K562 (cell line): Measurements from ENCODE around the gene PLCD1. TPM values are rescaled to one million over a fixed set of nuclear protein-coding genes. Genes with fewer than 3 reads are reported as not detected.

ENCODE experiments used
- CHD7 ChIP-seq: fragments of 200-600 bp; sonication (generic); IDR thresholded peaks from one replicate; pipeline ENCODE4 v1.6.1; 2012; ENCODE audit warnings: mild to moderate bottlenecking, low read depth, low read length, inconsistent platforms
- ESRRA ChIP-seq: fragments of 450-650 bp; IDR thresholded peaks from 2 replicates; pipeline ENCODE4 v1.6.1; 2014; ENCODE audit warnings: low read depth, mild to moderate bottlenecking, moderate library complexity, borderline replicate concordance
- FOXA1 ChIP-seq: fragments of 450-650 bp; IDR thresholded peaks from 2 replicates; pipeline ENCODE4 v1.6.1; 2016; ENCODE audit warnings: mild to moderate bottlenecking, borderline replicate concordance
- HINFP ChIP-seq: fragments of 450-650 bp; conservative IDR thresholded peaks from 2 replicates; pipeline ENCODE4 v1.6.1; 2016; ENCODE audit warnings: missing genetic modification characterization, low read depth, mild to moderate bottlenecking, control low read depth, missing compliant biosample characterization
- MEIS2 ChIP-seq: fragments of 450-650 bp; IDR thresholded peaks from 2 replicates; pipeline ENCODE4 v1.6.1; 2014; ENCODE audit warnings: mild to moderate bottlenecking; ENCODE audit not compliant: partially characterized antibody
- NFE2L1 ChIP-seq: fragments of 450-650 bp; IDR thresholded peaks from 2 replicates; pipeline ENCODE4 v1.6.1; 2016; ENCODE audit warnings: missing genetic modification characterization, low read depth, mild to moderate bottlenecking, missing compliant biosample characterization, moderate library complexity, borderline replicate concordance
- NR0B1 ChIP-seq: fragments of 450-650 bp; IDR thresholded peaks from one replicate; pipeline ENCODE4 v1.6.1; 2018; ENCODE audit warnings: mild to moderate bottlenecking, moderate library complexity; ENCODE audit not compliant: partially characterized antibody
- SMAD4 ChIP-seq: fragments of 250-450 bp; sonication (Bioruptor Pico); conservative IDR thresholded peaks from 2 replicates; pipeline ENCODE4 v1.8.0; 2021; ENCODE audit warnings: inconsistent platforms, mild to moderate bottlenecking, moderate library complexity
- U2AF1 ChIP-seq: fragments of 200-400 bp; formaldehyde crosslinking; optimal IDR thresholded peaks from 2 replicates; pipeline ENCODE3; 2017; ENCODE audit warnings: mild to moderate bottlenecking, low read depth, low read length, moderate library complexity
- ZBTB43 ChIP-seq: sonication (generic); formaldehyde crosslinking; IDR thresholded peaks from 2 replicates; pipeline ENCODE4 v1.8.0; 2023; ENCODE audit warnings: mild to moderate bottlenecking, missing genetic modification reagents
- ZNF263 ChIP-seq: sonication (generic); formaldehyde crosslinking; IDR thresholded peaks from 2 replicates; pipeline ENCODE4 v1.8.0; 2022; ENCODE audit warnings: mild to moderate bottlenecking, missing genetic modification reagents, borderline replicate concordance
- polyA plus RNA-seq, 8 experiments: library from polyadenylated mRNA; depleted of rRNA in 4 of 8; stranded (reverse) in 5 of 8; unstranded in 3 of 8; fragments of >200 nt; fragmentation: Nextera tagmentation in 2 of 8; fragmentation: Illumina TruSeq in 1 of 8; extraction: Ambion mirVana in 2 of 8; extraction: Trizol in 1 of 8; gene quantifications; 2 replicates each; pipeline versions ENCODE4 v1.2.1 to v1.2.3, GENCODE V29; 2011 to 2014; ENCODE audit warnings: inconsistent platforms in 1 of 8, missing spikeins in 1 of 8
- total RNA-seq, 7 experiments: library from RNA; depleted of rRNA in 6 of 7; stranded (reverse); fragments of >200 nt in 6 of 7; fragmentation: Illumina TruSeq in 2 of 7; extraction: Trizol in 2 of 7; gene quantifications; 2 replicates each; pipeline versions ENCODE4 v1.2.1 to v1.2.3, GENCODE V29; 2011 to 2021; ENCODE audit warnings: low replicate concordance in 1 of 7

PLCD1 gene
- total and polyA plus RNA-seq, 9 of the 15 experiments (the other 6 are each of a cell fraction or from before 2014, with no cell fraction given), result 5.4 to 209 (median 116) TPM

GRCh38 chr3:38039899-38040261 is 10.4 kb upstream of the PLCD1 start (continued):
- no peak for TF ChIP-seq FOXA1
- no peak for TF ChIP-seq HINFP (tag)
- no peak for TF ChIP-seq NFE2L1 (tag)
- TF ChIP-seq ZNF263 (CRISPR knock-in tag), result peak; percentile 44; the same call in 1 of the 2 replicates
- TF ChIP-seq U2AF1, result no peak
- no peak for TF ChIP-seq ZBTB43 (CRISPR knock-in tag)
- TF ChIP-seq NR0B1, result no peak
- no peak for TF ChIP-seq CHD7
- no peak for TF ChIP-seq MEIS2
- TF ChIP-seq ESRRA, result peak; percentile 34; the same call in 1 of the 2 replicates
- TF ChIP-seq SMAD4, result peak; percentile 35; the same call in 1 of the 2 replicates
